Esophagus (tissue), 2 donors: Measurements from ENCODE around the gene DBNDD2. TPM values are rescaled to one million over a fixed set of nuclear protein-coding genes. Genes with fewer than 3 reads are reported as not detected.

ENCODE experiments used
- H3K27ac ChIP-seq, 2 donors: one replicate each; pipeline ENCODE4 v1.5.1; 2013; ENCODE audit warnings: low read depth in 2 of 2, mild to moderate bottlenecking in 2 of 2, inconsistent platforms in 1 of 2, low read length in 1 of 2, moderate library complexity in 1 of 2
- H3K27me3 ChIP-seq, 2 donors: one replicate each; pipeline ENCODE4 v1.6.1; 2013; ENCODE audit warnings: low read length in 2 of 2, control low read depth in 1 of 2, mild to moderate bottlenecking in 1 of 2; ENCODE audit not compliant: insufficient read depth in 2 of 2, control insufficient read depth in 1 of 2
- H3K36me3 ChIP-seq, 2 donors: one replicate each; pipeline ENCODE4 v1.6.1; 2013; ENCODE audit warnings: low read length in 1 of 2; ENCODE audit not compliant: control insufficient read depth in 2 of 2, insufficient read depth in 2 of 2
- H3K4me1 ChIP-seq, 2 donors: one replicate each; pipeline ENCODE4 v1.6.1; 2013; ENCODE audit warnings: low read length in 1 of 2; ENCODE audit not compliant: control insufficient read depth in 2 of 2, insufficient read depth in 2 of 2
- H3K4me3 ChIP-seq, 2 donors: one replicate each; pipeline ENCODE4 v1.5.1; 2013; ENCODE audit warnings: low read length in 2 of 2, mild to moderate bottlenecking in 2 of 2, low read depth in 1 of 2, moderate library complexity in 1 of 2
- H3K9me3 ChIP-seq, 2 donors: one replicate each; pipeline ENCODE4 v1.6.1; 2013; ENCODE audit warnings: mild to moderate bottlenecking in 2 of 2, low read depth in 1 of 2, low read length in 1 of 2, moderate library complexity in 1 of 2; ENCODE audit not compliant: control insufficient read depth in 2 of 2, insufficient read depth in 1 of 2
- WGBS, 2 donors: extraction: QIAGEN DNeasy Blood & Tissue Kit; methylation state at CpG; one replicate each; pipeline ENCODE4 v1.1.7; 2013; 5-methylcytosine and 5-hydroxymethylcytosine counted together
- polyA plus RNA-seq, 2 donors: library from polyadenylated mRNA; stranded (reverse); fragments of 200-250 nt; gene quantifications; one replicate each; pipeline ENCODE4 v1.2.3, GENCODE V29; 2013
- donor health status: healthy with polysubstance abuse.
- donor health status: Bipolar disorder and iron deficiency.

DBNDD2 gene
- polyA plus RNA-seq, 2 donors = 31.0 to 65.1 TPM

- Histone ChIP-seq H3K9me3 (no peaks in the 10 kb centered on the region), H3K27ac (no peak overlapping the region), H3K27me3 (no peaks in the 10 kb centered on the region), H3K36me3 (no peaks in the 10 kb centered on the region), H3K4me3 (no peak overlapping the region), H3K4me1 (no peaks in the 10 kb centered on the region)
- 22 to 24% methylated on average over 6 of the region's 6 CpGs for WGBS, 2 donors
Observed at GRCh38 chr20:45456632-45457031, 48.5 kb downstream of the DBNDD2 start.

GRCh38 chr20:45459606-45460005 is 51.5 kb downstream of the DBNDD2 start:
- H3K4me3 ChIP-seq = no peak overlapping the region
- no peaks in the 10 kb centered on the region for H3K27me3 ChIP-seq
- H3K4me1 ChIP-seq = no peaks in the 10 kb centered on the region
- 69 to 76% methylated on average over 5 of the region's 5 CpGs for whole genome bisulfite sequencing, 2 donors
- H3K36me3 ChIP-seq = no peaks in the 10 kb centered on the region
- no peaks in the 10 kb centered on the region for H3K9me3 ChIP-seq
- H3K27ac ChIP-seq = no peak overlapping the region

Other genes with a start within 250 kb of the DBNDD2 start
- gene PI3, start 233.4 kb upstream of the DBNDD2 start, polyA plus RNA-seq = 1,000 to 10,000 TPM in 1 of 2 donors, 100 to 1,000 TPM in 1; 430 to 2,639 TPM
- gene SEMG1, start 201.3 kb upstream of the DBNDD2 start, polyA plus RNA-seq = not detected
- gene SEMG2, start 186.9 kb upstream of the DBNDD2 start, polyA plus RNA-seq = not detected
- 1,000 to 10,000 TPM; 1,481 to 1,882 TPM for gene SLPI, start 153.7 kb upstream of the DBNDD2 start, polyA plus RNA-seq
- under 1 TPM; 0.04 TPM for gene RBPJL, start 101.4 kb upstream of the DBNDD2 start, polyA plus RNA-seq
- gene MATN4, start 100.0 kb upstream of the DBNDD2 start, polyA plus RNA-seq = under 1 TPM; 0.08 TPM
- gene SDC4, start 59.9 kb upstream of the DBNDD2 start, polyA plus RNA-seq = 10 to 100 TPM; 49.4 to 64.6 TPM
- 10 to 100 TPM in 1 of 2 donors, 1 to 10 TPM in 1; 8.4 to 16.5 TPM for gene SYS1, start 45.1 kb upstream of the DBNDD2 start, polyA plus RNA-seq
- gene TP53TG5, start 30.0 kb upstream of the DBNDD2 start, polyA plus RNA-seq = under 1 TPM in 1 of 2 donors, not detected in 1; 0.13 TPM
- 10 to 100 TPM; 38.7 to 40.9 TPM for gene PIGT, start 7.9 kb downstream of the DBNDD2 start, polyA plus RNA-seq
- gene WFDC2, start 61.5 kb downstream of the DBNDD2 start, polyA plus RNA-seq = 1 to 10 TPM; 3.3 to 6.1 TPM
- not detected for gene SPINT3, start 107.3 kb downstream of the DBNDD2 start, polyA plus RNA-seq
- gene WFDC6, start 131.2 kb downstream of the DBNDD2 start, polyA plus RNA-seq = not detected
- gene EPPIN, start 139.1 kb downstream of the DBNDD2 start, polyA plus RNA-seq = not detected
- not detected for gene WFDC8, start 171.0 kb downstream of the DBNDD2 start, polyA plus RNA-seq
- not detected for gene WFDC10A, start 221.4 kb downstream of the DBNDD2 start, polyA plus RNA-seq
- gene WFDC9, start 223.0 kb downstream of the DBNDD2 start, polyA plus RNA-seq = not detected